ENCODE measurements around the gene GMIP. TPM values are rescaled to one million over a fixed set of nuclear protein-coding genes. Genes with fewer than 3 reads are reported as not detected.

Gene GMIP
- total and polyA plus RNA-seq, 2 donors (not counting 3 experiments of a cell fraction or from before 2014, with no cell fraction given), result 7.8 to 19.8 TPM

DNA sequence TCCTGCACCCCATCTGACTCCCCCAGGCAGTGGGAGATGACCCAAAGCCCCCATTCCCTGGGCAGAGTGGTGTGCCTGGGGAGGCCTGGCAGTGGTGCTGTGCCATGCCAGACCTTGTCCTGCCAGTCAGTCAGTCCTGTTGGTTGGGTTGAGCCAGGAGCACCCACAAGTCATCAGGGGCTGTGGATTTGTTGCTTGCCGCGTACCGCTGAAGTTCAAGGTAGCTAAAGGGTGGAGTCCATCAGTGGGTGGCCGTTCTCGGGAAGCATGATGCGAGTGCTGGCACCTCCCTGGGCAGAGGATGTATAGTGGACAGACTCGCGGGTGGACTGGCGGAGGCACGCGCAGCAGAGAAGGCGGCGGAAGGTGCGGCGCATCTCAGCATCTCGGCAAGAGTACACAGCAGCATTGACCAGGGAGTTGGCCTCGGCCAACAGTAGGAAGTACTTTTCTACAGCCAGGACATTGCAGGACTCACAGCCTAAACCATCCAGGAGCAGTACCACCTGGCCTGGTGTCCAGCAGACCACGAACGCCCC is 19.4 kb downstream of the GMIP start:
- no peaks in the 10 kb centered on the region for H3K36me3 ChIP-seq (ENCODE audit: control insufficient read depth in 2 of 2, extremely low read depth in 1 of 2, insufficient read depth in 2 of 2, low read length in 2 of 2)
- ChIA-PET CTCF (interaction anchor here (1.0 kb wide), 1 partner anchor 92 kb away, joined by 3 read pairs; no protein-coding TSS in a partner anchor), POLR2A (no interaction called here)
- H3K79me2 ChIP-seq (ENCODE audit: control insufficient read depth, insufficient read depth, low read length), result no peaks in the 10 kb centered on the region
- no TSS peak for BruUV-seq (replicated peaks)
- no peaks in the 10 kb centered on the region for H4K20me1 ChIP-seq (replicated peaks; ENCODE audit: control insufficient read depth, extremely low read depth, insufficient read depth, low read length)
- no peaks in the 10 kb centered on the region for H3K4me1 ChIP-seq (ENCODE audit: control insufficient read depth, extremely low read depth, insufficient read depth, low read length)
- H3K27ac ChIP-seq (ENCODE audit: insufficient read depth, low read depth, low read length), result no peak overlapping the region
- no peak overlapping the region for H3K9ac ChIP-seq (replicated peaks; ENCODE audit: extremely low read depth, insufficient read depth, low read length)
- TF ChIP-seq EZH2 (IDR thresholded peaks at IDR 0.05; ENCODE audit: borderline replicate concordance, low read depth, low read length, severe bottlenecking) (no peak), MYC (IDR thresholded peaks at IDR 0.05; ENCODE audit: low read depth, low read length) (no peak), FOS (IDR thresholded peaks at IDR 0.05; ENCODE audit: borderline replicate concordance, insufficient read depth, low read length) (no peak), POLR2A (IDR thresholded peaks at IDR 0.05; ENCODE audit: low read depth, low read length) (no peak), JUN (IDR thresholded peaks at IDR 0.05; ENCODE audit: borderline replicate concordance, insufficient read depth, insufficient read length, low read depth) (no peak), MAX (IDR thresholded peaks at IDR 0.05; ENCODE audit: insufficient read depth, insufficient read length) (no peak), CTCF (IDR thresholded peaks at IDR 0.05; ENCODE audit: extremely low read depth in 1 of 2, insufficient read depth in 1 of 2, low read depth in 1 of 2, low read length in 2 of 2) (no peak), POLR2AphosphoS5 (IDR thresholded peaks at IDR 0.05; ENCODE audit: insufficient read depth, low read depth, low read length) (no peak), GATA2 (IDR thresholded peaks at IDR 0.05; ENCODE audit: insufficient read depth, insufficient read length, low read depth, low read length) (no peak)
- dilution Hi-C loops (cut with MboI; ENCODE audit: extremely low pct_ligation_motif_present, low sequenced_read_pairs) (no loop called here), intact Hi-C loops (cut with micrococcal nuclease) (no loop called here)
- FAIRE-seq (no peak), DNase-seq (ENCODE audit: low read depth, low spot score) (no peak)
- no peak overlapping the region for H3K4me2 ChIP-seq (ENCODE audit: insufficient read depth, low read length)
- H3K27me3 ChIP-seq (ENCODE audit: control insufficient read depth in 2 of 2, insufficient read depth in 2 of 2, low read length in 2 of 2), result peaks cover 0 to 6% of the 10 kb centered on the region in 2 experiments
- no peaks in the 10 kb centered on the region for H3K9me1 ChIP-seq (replicated peaks; ENCODE audit: control insufficient read depth, extremely low read depth, insufficient read depth, low read length)
- H3K9me3 ChIP-seq (replicated peaks; ENCODE audit: control insufficient read depth, insufficient read depth, low read length), result no peaks in the 10 kb centered on the region
- H3K4me3 ChIP-seq (replicated peaks in 1 of 3; ENCODE audit: insufficient read depth in 1 of 3, low read depth in 1 of 3, low read length in 3 of 3), result no peak overlapping the region
- no peak overlapping the region for H2AFZ ChIP-seq (ENCODE audit: low read depth, low read length)

Measured in endothelial cell of umbilical vein (primary cell).